Measurements from ENCODE around the gene KCNB1. TPM values are rescaled to one million over a fixed set of nuclear protein-coding genes. Genes with fewer than 3 reads are reported as not detected.

KCNB1 gene
- total RNA-seq, result 6.5 TPM

DNA sequence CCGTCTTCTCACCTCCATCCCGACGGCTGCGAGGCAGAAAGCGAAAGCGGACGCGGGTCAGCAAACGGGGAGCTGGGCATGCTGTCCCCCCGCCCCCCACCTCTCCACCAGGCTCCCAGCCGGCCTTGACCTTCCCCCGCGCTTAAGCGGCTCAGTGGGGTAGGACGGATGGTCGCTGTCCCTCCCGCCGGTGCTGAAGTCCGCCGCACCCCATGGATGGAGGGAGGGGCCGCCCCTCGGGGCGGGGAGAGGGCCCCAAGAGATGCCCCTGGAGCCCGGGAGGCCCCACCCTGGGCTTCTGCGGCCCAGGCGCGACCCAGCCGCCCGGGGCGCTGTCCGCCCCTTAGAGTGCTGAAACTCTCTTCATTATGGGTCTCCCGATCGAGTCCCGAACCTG lies at the start of gene KCNB1:
Gene KCNB1, minus strand, starts transcription at position 48 of the 397 bp plus-strand sequence. CDS start 188 bp downstream, outside the sequence.
- DNase-seq (ENCODE audit: low spot score), result peak; percentile 57
- peak; percentile 26 for ATAC-seq

DNA sequence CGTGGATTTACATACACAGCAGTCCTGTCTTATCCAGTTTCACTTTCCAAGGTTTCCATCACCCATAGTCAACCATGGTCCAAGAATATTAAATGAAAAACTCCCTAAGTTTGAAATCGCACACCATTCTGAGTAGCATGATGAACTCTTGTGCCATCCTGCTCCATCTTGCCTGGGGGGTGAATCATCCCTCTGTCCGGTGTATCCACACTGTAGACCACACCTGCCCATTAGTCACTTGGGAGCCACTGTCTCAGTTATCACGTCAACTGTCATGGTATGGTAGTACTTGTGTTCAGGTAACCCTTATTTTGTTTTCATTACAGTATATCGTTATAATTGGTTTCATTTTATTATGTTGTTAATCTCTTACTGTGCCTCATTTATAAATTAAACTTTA lies 47.0 kb upstream of the KCNB1 start:
- DNase-seq (ENCODE audit: low spot score), result no peak
- no peak for ATAC-seq

DNA sequence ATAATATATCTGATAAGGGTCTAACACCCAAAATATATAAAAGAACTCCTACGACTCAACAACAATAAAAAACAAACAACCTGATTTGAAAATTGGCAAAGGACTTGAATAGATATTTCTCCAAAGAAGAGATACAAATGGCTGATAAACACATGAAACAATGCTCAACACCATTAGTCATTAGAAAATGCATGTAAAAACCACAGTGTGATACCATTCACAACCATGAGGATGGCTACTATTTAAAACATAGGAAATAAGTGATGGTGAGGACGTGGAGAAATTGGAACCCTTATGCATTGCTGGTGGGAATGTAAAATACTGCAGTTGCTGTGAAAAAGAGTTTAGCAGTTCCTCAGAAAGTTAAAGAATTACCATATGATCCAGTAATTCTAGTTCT lies 44.1 kb upstream of the KCNB1 start:
- ATAC-seq (no peak), DNase-seq (ENCODE audit: low spot score) (no peak)

DNA sequence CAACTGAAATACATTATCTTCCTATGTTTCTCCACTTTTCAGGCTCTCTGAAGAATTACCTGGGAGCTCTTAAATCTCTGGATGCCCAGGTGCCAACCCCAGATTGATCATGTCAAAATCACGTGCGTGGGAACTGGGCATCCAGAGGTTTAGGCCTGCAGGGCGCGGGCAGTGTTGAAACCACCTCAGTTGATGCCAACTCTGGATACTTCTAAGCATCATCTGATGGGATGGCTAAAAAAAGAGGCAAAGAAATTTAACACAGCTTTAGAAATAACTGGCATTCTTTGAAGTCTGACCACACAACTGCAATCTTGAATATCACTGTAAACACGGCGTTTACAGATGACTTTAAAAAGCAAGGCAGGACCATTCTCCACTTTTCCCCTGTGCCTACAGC lies 43.6 kb upstream of the KCNB1 start:
- DNase-seq (ENCODE audit: low spot score), result no peak
- ATAC-seq, result peak; percentile 63

DNA sequence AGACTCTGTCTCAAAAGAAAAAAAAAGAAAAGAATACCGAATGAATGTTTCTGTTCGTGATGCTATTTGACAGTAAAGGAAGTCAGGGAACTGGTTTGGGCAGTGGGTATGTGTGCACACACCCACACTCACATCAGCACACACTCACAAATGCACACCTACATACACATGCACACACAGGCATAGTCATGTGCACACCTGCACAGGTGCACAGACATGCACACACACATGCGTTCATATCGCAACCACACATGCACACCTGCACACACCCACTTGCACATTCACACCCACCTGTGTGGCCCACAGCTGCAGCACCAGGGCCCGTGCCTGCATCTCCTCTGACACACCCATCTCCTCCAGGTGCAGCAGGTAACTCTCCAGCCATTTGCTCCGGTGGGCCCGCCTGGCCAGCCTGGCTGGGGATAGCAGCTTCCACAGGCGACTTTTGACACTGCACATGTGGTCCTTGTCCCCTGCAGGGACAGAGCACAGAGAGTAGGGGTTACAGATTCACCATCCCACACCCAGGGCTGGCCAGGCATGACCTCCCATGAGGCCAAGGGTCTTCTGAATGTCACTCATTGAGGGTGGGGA lies 41.4 kb upstream of the KCNB1 start:
- ATAC-seq, result no peak
- no peak for DNase-seq (ENCODE audit: low spot score)

DNA sequence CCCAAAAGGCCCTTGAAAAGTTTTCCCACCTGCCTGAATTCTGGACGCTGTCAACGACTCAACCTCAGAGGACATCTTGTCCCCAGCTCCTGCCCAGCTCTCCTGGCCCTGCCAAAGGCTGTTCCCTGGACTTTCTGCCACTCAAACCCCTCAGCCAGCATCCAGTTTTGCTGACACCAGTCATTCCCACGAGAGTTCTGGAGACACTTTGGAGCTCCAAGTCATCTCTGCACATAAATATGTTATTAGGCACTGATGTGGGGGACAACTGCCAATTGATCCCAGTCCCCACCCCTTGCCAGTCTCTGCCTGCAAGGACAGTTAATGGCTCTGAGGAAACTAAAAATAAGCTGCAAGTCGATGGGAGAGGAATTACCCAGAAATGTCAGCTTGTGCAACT lies 38.9 kb upstream of the KCNB1 start:
- DNase-seq (ENCODE audit: low spot score) (no peak), ATAC-seq (no peak)

DNA sequence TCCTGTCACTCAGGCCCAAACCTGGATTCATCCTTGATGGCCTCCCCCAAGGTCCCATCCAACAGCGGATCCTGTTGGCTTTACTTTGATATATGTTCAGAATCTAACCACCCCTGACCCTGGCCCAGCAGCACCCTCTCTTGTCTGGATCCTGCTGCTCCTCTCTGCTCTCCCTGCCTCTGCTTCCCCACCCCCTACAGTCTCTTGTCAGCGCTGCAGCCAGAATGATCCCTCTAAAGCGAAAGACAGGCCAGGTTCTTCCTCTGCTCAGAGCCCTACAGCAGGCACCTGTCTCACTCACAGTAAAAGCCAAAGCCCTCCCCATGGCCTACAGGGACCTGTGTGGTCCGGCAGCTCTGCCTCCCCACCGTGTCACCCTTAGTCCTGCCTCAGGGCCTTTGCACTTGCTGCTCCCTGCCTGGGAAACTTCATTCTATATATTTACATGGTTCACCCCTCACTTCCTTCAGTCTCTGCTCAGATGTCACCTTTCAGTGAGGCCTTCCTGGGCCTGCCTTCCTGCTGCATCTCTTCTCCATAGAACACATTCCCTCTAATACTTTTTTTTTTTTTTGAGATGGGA lies 37.4 kb upstream of the KCNB1 start:
- no peak for ATAC-seq
- DNase-seq (ENCODE audit: low spot score), result no peak

DNA sequence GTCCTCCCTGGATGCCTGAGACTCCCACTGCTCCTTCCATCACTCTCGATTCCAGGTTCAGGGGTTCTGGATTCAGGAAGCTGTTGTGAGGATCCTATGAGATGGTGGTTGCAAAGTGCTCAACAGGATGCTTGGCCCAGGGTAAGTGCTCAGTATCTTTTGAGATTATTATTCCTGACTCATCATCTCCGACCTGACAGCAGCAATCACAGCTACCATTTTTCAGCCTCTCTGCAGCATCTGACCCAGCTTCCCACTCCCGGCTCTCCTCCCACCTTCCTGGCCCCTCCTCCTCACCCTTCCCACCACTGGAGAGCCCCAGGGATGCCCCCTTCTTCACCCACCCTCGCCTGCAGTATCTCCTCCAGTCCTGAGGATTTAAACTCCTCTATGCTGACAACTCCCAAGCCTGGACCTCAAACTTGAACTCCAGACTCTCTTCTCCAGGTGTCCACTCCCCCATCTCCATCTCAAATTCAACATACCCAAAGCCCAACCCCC lies 36.8 kb upstream of the KCNB1 start:
- no peak for ATAC-seq
- no peak for DNase-seq (ENCODE audit: low spot score)

DNA sequence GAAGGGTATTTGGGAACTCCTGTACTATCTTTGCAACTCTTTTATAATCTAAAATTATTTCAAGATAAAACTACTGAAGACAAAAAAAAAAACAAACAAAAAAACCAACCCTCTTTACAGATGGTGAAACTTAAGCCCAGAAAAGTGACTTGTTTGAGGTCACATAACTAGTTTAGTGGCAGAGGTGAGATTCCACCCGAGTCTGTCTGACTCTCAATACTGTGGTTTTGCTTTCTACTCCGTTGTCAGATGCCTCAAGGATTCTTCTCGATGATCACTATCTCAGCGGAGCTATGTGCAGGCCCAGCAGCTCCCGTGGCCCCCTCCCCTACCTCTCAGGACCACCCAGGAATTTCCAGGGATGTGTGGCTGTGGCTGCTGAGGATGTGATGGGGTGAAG lies 36.1 kb upstream of the KCNB1 start:
- DNase-seq (ENCODE audit: low spot score) (no peak), ATAC-seq (no peak)

DNA sequence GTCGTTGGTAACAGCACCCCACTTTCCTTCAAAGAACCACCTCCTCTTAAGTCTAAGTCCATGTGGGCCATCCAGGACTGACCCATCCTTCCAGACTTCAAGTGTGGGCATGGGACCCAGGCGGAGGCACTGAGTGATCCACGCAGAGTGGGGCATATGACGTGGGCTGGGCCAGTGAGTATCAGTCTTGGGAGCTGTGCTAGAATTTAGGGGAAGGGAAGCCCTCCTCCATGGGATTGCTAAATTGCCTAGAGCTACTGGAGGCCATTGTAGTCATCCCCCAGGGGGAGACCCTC lies 35.3 kb upstream of the KCNB1 start:
- ATAC-seq (no peak), DNase-seq (ENCODE audit: low spot score) (no peak)

DNA sequence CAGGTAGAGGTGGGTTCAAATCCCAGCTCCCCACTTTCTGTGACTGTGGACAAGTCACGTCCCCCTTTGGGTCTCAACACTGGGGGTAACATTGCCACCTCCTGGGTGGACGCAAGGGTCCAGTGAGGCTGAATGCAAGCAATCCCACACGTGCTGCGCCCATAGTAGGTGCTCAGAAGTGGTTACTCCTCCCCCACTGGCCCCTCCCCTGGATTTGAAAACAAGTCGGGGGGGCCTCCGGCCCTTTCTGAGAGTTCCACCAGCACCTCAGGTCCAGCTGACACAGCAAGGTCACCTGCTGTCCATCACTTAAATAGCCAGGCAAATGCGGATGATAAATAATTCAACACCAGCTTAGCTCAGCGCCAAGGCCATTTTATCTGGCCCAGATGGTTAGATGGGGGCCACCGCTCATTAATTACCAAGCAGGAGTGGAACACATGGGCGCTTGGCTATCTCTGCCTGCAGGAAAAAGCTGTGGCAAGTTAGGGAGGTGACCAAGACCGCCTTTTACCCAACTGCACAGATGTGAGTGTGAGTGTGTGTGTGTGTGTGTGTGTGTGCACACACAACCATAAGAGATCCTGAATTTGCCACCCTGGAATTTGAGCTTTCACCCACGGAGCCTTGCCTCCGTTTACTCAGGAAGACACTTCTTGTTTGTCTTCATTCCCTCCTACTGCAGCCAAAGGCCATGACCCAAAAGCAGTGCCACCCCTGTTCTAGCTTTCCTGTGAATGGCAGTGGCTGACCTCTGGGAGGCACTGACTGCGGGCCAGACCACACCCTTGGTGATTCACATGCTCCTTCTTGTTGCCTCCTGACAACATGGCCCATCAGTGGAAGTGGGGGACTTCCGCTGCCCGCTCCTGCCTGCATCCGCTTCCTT lies 34.7 kb upstream of the KCNB1 start:
- ATAC-seq (no peak), DNase-seq (ENCODE audit: low spot score) (no peak)

DNA sequence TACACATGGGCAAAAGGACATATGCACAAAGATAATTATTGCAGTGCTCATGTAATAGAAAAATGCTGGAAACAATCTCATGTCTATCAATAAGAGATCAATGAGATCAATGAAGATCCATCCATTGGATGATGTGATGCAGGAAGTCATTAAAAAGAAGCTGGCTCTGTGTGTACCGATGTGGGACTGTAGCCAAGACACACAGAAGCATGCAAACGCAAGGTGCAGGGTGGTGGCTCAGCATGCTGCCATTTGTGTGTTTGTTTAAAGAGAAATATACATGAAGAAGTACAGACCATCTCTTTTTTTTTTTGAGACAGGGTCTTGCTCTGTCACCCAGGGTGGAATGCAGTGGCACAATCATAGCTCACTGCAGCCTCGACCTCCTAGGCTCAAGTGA lies 33.1 kb upstream of the KCNB1 start:
- ATAC-seq (no peak), DNase-seq (ENCODE audit: low spot score) (no peak)

DNA sequence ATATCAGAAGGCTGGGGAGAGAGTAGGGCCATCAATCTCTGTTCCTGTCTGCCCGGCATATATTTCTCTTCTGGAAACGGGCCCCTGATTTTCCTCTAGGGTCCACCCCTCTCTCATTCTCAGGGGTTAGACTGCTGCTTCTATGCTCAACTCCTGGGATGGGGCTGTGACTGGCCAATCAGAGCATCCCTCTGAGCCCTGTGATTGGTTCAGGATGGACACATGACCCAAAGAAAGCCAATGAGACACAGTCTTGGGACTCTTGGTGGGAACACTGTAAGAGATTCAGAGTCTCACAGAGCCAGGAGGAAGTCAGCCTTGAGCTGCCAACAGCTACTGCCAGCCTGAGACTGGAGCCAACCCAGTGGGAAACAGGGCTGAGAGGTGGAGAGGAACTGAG lies 31.0 kb upstream of the KCNB1 start:
- DNase-seq (ENCODE audit: low spot score) (no peak), ATAC-seq (no peak)

DNA sequence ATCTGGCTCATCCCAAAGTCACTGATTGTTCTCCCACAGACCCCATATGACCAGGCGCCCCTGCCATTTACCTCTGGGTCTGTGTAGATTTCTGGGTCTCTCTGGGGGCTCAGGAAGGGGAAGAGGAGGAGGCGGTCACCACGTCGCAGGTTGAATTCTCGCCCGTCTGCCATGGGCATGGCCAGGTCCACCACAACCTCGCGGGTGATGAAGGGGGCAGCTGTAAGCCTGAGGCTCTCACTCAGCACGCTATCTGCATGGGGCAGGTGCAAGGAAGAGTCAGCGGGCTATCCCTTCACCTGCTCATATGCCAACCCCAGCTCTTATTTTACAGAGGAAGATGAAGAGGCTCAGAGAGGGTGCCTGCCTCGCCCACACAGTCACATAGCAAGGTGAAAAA lies 30.5 kb upstream of the KCNB1 start:
- ATAC-seq, result no peak
- DNase-seq (ENCODE audit: low spot score), result no peak

DNA sequence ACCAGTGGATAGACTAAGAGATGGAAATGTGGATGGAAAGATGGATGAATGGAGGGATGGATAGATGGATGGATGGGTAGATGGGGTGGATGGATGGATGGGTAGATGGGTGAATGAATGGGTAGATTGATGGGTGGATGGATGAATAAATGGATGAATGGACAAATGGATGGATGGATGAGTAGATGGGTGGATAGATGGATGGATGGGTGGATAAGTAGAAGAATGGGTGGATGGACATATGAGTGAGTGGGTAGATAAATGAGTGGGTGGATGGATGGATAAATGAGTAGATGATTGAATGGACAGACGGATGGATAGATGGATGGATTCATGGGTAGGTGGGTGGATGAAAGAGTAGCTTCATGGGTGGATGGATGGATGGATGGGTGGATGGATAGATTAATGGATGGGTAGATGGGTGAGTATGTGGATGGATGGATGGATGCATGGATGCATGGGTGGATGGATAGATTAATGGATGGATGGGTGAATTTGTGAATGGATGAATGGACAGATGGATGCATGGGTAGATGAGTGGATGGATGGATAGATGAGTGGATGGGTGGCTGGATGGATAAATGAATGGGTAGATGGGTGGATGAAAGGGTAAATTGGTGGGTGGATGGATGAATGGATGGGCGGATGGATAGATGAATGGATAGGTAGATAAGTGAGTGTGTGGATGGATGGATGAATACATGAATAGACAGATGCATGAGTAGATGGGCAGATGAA lies 29.5 kb upstream of the KCNB1 start:
- no peak for DNase-seq (ENCODE audit: low spot score)

DNA sequence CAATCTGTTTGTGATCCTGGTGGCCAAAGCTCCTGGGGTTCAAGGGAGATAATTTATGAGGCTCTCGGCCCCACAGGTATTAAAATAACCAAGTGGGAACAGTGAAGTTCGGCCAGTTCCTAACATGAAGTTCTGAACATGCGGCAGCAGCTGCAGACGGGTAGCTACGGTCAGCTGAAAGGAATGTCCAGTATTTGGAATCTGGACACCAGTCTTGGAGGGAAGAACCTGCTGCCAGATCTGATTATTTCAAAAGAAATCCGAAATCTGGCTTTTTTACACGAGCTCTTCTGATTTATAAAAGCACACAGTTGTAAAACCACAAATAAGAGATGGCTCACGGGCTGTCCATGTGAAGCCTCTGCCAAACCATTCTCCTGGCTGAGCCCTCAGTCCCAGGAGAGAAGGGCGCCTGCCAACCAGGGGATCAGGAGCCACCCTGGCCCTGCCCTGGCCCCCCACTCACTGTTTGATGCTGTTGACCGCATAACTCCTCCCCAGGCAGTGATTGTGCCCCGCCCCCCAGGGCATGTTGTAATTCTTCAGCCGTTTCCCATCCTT lies 28.2 kb upstream of the KCNB1 start:
- DNase-seq (ENCODE audit: low spot score), result no peak
- no peak for ATAC-seq

More for the DNA sequence above, 29.5 kb upstream of the KCNB1 start:
- no peak for ATAC-seq

DNA sequence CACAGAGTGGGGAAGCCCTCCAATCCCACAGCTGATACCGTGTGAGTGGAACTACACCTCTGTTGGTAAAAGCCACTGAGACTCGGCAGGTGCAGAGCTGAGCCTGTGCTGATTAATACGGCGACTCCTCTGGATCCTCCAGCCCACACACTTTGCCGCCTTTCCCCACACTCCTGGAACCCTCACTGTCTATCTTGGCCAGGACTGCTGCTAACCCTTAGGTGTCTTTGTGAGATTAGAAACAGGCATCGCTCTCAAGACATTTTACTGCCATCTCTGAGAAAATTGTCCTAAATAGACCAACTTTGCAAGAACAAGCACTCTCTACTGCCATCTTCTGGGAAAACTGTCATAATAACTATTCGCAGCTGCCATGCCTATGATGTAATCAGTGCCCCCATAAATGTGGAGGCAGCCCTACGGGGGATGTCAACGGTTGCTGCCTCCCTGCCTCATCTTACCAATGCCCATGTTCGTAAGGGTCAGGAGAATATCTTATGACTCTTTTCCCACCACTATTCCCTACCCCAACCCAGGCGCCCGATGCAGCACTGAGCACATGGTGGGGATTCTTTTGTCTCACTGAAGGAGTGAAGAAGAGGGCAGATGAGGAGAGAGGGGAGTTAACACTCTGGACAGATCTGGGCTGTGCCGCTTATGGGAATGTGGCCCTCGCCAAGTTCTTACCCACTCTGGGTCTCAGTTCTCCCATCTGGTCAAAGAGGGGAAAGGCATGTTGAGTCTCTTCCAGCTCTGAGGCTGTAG lies 26.1 kb upstream of the KCNB1 start:
- ATAC-seq, result peak; percentile 83

DNA sequence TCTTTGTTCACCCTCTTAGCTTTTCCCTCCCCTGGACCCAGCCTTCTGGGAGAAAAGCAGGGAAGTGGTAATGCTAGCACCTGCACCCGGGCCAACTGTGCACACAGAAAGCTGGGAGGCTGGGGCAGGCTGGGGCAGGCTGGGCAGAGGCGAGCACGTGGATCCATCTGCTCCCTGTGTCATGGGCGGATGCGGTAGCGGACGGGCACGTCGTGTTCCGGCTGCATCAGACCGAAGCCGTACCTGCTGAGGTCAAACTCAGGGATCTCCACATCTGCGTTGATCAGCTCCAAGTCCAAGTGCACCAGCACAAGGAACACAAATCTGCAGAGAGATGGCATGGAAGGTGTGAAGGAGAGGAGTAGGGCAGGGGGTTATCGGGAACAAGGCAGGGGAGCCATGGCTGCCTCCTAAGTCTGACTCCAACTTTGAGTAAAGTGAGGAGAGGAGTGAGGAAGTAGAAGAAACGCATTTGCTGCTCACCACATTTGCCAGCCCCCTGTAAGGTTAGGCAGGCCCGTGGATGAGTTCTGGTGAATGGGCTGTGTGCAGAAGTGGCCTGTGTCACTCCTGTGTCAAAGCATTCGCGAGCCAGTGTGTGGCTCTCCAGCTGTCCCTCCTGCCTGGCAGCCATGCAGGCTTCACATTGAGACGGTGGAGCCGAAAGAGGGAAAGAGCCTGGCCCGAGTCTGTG lies 25.4 kb upstream of the KCNB1 start:
- ATAC-seq, result peak; percentile 50
- no peak for DNase-seq (ENCODE audit: low spot score)

More for the DNA sequence above, 26.1 kb upstream of the KCNB1 start:
- DNase-seq (ENCODE audit: low spot score), result no peak

DNA sequence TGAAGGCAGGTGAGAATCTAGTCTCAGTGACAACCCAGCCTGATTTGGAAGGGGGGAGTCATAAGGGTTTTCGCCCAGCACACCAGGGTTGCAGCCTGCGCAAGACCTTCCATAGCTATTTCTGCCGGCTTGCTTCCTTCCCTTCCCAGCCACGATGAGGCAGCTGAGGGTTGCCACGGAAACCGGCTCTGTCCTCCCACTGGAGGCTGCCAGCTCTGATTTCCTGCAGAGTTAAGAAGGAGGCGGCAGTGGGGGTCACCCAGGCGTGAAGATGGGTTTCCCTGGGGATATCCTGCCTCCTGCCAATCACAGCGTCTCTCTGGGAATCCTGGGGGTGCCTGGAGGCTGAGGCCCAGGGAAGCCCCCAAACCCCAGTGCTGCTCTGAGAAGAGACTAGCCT lies 23.1 kb upstream of the KCNB1 start:
- ATAC-seq, result peak; percentile 17
- DNase-seq (ENCODE audit: low spot score), result no peak

DNA sequence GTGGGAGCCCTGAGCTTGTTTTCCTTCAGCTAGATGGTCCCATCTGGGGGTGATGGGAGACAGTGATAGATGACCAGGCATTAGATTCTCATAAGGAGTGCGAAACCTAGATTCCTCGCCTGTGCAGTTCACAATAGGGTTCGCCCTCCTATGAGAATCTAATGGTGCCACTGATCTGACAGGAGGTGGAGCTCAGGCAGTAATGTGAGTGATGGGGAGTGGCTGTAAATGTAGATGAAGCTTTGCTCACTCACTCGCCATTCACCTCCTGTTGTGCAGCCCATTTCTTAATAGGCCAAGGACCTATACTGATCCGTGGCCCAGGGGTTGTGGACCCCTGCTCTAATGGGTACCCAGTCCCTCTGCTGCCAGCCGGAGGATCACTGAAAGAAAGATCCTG lies 20.7 kb upstream of the KCNB1 start:
- DNase-seq (ENCODE audit: low spot score) (no peak), ATAC-seq (no peak)
